Upper lobe of left lung (tissue), 6 donors: Measurements from ENCODE around the gene CAPN5. TPM values are rescaled to one million over a fixed set of nuclear protein-coding genes. Genes with fewer than 3 reads are reported as not detected.

ENCODE experiments used
- ATAC-seq, 2 donors: fragments of 200-7000 bp; cut with Tn5 transposase; one replicate each; pipeline ENCODE4 v1.9.1; 2022; ENCODE audit warnings: mild to moderate bottlenecking in 2 of 2, moderate library complexity in 2 of 2; ENCODE audit not compliant: low FRiP score in 2 of 2
- DNase-seq, 2 donors: peaks; one replicate each; pipeline ENCODE4 v3.0.0-alpha.2; 2019 to 2020
- H3K27ac ChIP-seq, 4 donors: fragments of 200-600 bp; sonication (generic); one replicate each; pipeline ENCODE4 v1.5.1; 2016 to 2019
- H3K27me3 ChIP-seq, 4 donors: fragments of 200-600 bp; sonication (generic); one replicate each; pipeline ENCODE4 v1.5.1; 2017 to 2019
- H3K36me3 ChIP-seq, 4 donors: fragments of 200-600 bp; sonication (generic); one replicate each; pipeline ENCODE4 v1.5.1; 2016 to 2019
- H3K4me1 ChIP-seq, 4 donors: fragments of 200-600 bp; sonication (generic); one replicate each; pipeline ENCODE4 v1.5.1; 2018 to 2019
- H3K4me3 ChIP-seq, 4 donors: fragments of 200-600 bp; sonication (generic); one replicate each; pipeline ENCODE4 v1.5.1; 2017 to 2019; ENCODE audit warnings: mild to moderate bottlenecking in 2 of 4, moderate library complexity in 1 of 4
- H3K9me3 ChIP-seq, 4 donors: fragments of 200-600 bp; sonication (generic); one replicate each; pipeline ENCODE4 v1.5.1; 2018 to 2019
- EP300 ChIP-seq, 4 donors: sonication (generic); formaldehyde crosslinking; IDR thresholded peaks; one replicate each; pipeline ENCODE4 v1.5.1; 2017; ENCODE audit warnings: antibody characterized with exemption in 4 of 4, control low read depth in 2 of 4
- POLR2A ChIP-seq, 4 donors: fragments of 450-650 bp; IDR thresholded peaks; one replicate each; pipeline ENCODE4 v1.5.1; 2016 to 2017; ENCODE audit warnings: antibody characterized with exemption in 4 of 4, mild to moderate bottlenecking in 2 of 4
- POLR2AphosphoS5 ChIP-seq, 2 donors: sonication (generic); formaldehyde crosslinking; IDR thresholded peaks; one replicate each; pipeline ENCODE4 v1.5.1; 2017; ENCODE audit warnings: antibody characterized with exemption in 2 of 2
- WGBS, 2 donors: methylation state at CpG; one replicate each; pipeline ENCODE4 v1.1.5; 2017 to 2018; 5-methylcytosine and 5-hydroxymethylcytosine counted together
- total RNA-seq, 6 donors: library from RNA; depleted of rRNA in 4 of 6; stranded (reverse); fragments of >200 nt in 4 of 6; gene quantifications; one replicate each; pipeline versions ENCODE4 v1.1.0 to v1.2.1, GENCODE V29; 2016 to 2021
- TF ChIP-seq, protein P1 (sequence below), 6 experiments: fragments of 450-650 bp in 4 of 6; fragments of 200-600 bp in 2 of 6; sonication (generic) in 2 of 6; IDR thresholded peaks; one replicate each; pipeline ENCODE4 v1.5.1; 2016 to 2019; ENCODE audit warnings: antibody characterized with exemption in 6 of 6
- donor health status: DM: no; HTN: no; CAD: no; lungs with moderate emphysema.
- donor health status: DM: no; HTN: yes; CAD: no; lungs with severe emphysema.

The CAPN5 gene
- total RNA-seq, 6 donors from 2014 or later, result 2.6 to 8.4 (median 4.4) TPM

DNA sequence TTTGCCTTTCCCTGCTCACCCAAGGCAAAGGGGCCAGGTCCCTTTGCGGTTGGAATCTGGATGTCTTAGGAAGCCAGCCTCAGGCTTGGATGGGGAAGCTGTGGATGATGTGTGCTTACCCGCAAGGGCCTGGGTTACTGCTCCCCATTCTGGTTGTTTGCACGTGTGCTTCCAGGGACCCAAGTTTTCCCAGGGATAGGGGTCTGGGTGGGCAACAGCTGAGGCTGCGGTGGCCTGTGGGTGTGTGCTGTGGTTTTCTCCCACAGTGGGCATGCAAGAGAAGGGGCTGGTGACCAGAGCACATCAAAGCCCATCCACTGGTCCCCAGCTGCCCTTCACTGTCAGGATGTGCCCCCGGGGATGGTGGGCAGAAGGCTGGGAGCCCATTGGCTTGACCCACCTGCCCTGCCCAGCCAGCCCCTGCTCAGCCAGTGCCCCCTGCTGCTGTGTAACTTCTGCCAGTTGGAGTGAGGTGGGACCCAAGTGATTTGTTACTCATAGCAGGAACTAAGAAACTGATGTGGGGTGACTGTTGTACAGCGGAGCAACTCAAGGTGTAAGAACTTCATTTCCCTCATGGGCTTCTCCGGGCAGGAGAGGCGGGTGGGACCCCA lies 3.3 kb downstream of the CAPN5 start:
- Histone ChIP-seq H3K27ac (no peak overlapping the region), H3K27me3 (no peaks in the 10 kb centered on the region), H3K4me3 (no peak overlapping the region), H3K36me3 (no peaks in the 10 kb centered on the region), H3K9me3 (no peaks in the 10 kb centered on the region), H3K4me1 (peaks cover 41 to 60% (median 44%) of the 10 kb centered on the region in 4 donors)
- 86 to 100% methylated on average over 3 to 8 of the region's 8 CpGs for WGBS, 2 donors
- DNase-seq (no peak), ATAC-seq (no peak)
- TF ChIP-seq, protein P1, sequence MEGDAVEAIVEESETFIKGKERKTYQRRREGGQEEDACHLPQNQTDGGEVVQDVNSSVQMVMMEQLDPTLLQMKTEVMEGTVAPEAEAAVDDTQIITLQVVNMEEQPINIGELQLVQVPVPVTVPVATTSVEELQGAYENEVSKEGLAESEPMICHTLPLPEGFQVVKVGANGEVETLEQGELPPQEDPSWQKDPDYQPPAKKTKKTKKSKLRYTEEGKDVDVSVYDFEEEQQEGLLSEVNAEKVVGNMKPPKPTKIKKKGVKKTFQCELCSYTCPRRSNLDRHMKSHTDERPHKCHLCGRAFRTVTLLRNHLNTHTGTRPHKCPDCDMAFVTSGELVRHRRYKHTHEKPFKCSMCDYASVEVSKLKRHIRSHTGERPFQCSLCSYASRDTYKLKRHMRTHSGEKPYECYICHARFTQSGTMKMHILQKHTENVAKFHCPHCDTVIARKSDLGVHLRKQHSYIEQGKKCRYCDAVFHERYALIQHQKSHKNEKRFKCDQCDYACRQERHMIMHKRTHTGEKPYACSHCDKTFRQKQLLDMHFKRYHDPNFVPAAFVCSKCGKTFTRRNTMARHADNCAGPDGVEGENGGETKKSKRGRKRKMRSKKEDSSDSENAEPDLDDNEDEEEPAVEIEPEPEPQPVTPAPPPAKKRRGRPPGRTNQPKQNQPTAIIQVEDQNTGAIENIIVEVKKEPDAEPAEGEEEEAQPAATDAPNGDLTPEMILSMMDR (IDR thresholded peaks at IDR 0.05), result no peak
- TF ChIP-seq EP300 (IDR thresholded peaks at IDR 0.05), result no peak
- TF ChIP-seq POLR2AphosphoS5 (IDR thresholded peaks at IDR 0.05), result no peak
- TF ChIP-seq POLR2A (IDR thresholded peaks at IDR 0.05), result no peak

DNA sequence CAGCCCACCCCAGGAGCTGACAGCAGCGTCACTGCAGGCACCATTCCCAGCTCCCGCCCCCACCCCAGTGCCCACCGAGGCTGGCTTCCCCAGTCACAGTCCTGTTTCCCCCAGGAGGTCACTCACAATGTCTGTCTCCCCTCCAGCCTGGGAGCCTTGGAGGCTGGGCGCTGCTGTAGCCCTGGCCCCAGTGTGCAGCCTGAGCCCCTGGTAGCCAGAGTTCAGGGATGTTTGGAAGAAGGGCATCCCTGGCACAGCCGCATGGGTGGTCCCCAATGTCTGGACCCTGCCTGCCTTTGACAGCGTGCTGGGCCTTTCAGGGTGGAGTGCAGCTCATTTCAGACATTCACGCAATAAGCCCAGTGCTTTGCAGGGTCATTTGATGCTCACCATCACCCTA lies 4.3 kb downstream of the CAPN5 start:
- ATAC-seq, result no peak
- H3K36me3 ChIP-seq, result no peaks in the 10 kb centered on the region
- peaks cover 41 to 61% (median 47%) of the 10 kb centered on the region in 4 donors for H3K4me1 ChIP-seq
- no peak for DNase-seq
- no peak overlapping the region for H3K4me3 ChIP-seq
- H3K9me3 ChIP-seq, result no peaks in the 10 kb centered on the region
- no peak for TF ChIP-seq POLR2AphosphoS5 (IDR thresholded peaks at IDR 0.05)
- no peaks in the 10 kb centered on the region for H3K27me3 ChIP-seq
- peak overlapping the region in 1 of 4 donors; percentile 89 for H3K27ac ChIP-seq
- 80 to 81% methylated on average over 1 to 7 of the region's 7 CpGs for WGBS, 2 donors

DNA sequence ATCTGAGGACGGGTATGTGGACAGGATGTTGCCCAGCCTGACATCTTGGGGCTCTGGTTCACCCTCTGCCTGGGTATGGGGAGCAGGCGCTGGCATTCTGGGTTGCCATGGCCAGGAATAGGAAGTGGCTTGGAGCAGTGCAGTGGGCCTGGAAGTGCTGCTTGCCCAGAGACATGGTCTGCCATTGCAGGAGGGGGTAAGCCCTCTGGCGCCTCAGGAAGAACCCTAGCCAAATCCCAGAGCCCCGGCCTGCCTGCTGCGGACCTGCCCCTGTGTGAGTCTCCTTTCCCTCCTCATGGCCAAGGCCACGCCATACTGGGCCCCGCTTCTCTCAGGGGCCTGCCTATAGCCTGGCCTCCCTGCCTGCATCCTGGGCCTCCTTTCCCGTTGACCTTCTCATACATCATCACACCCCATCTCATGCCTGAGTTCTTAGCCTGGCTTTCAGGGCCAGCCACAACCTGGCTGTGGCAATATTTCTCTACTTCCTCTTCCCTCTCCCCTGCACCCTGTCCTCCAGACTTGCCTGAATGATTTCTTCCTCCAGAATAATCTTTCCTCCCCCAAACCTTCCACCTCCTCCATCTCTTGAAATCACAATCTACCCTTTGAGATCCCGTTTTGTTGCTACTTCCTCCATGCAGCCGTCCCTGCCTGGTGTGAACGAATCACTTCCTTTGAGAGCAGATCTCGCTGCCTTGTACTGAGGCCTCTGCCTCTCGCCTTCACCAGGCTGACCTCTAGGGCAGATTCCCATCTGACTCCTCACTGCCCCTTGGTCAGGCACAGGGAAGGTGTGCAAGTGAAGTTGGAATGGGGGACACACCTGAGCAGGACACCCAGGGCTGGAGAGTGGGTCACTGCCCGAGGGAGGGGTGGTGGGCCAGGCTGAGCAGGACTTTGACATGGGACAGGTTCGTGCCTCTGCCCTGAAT lies 5.2 kb downstream of the CAPN5 start:
- TF ChIP-seq POLR2A (IDR thresholded peaks at IDR 0.05) (no peak), EP300 (IDR thresholded peaks at IDR 0.05) (no peak), POLR2AphosphoS5 (IDR thresholded peaks at IDR 0.05) (no peak)
- TF ChIP-seq, protein P1 (IDR thresholded peaks at IDR 0.05), result no peak
- no peak for ATAC-seq
- Histone ChIP-seq H3K36me3 (no peaks in the 10 kb centered on the region), H3K9me3 (no peaks in the 10 kb centered on the region), H3K4me3 (no peak overlapping the region), H3K27me3 (no peaks in the 10 kb centered on the region), H3K4me1 (peaks cover 41 to 57% (median 46%) of the 10 kb centered on the region in 4 donors), H3K27ac (peak overlapping the region; percentile 61 to 89 (median 80))
- 64 to 67% methylated on average over 12 to 15 of the region's 15 CpGs for WGBS, 2 donors
- no peak for DNase-seq

DNA sequence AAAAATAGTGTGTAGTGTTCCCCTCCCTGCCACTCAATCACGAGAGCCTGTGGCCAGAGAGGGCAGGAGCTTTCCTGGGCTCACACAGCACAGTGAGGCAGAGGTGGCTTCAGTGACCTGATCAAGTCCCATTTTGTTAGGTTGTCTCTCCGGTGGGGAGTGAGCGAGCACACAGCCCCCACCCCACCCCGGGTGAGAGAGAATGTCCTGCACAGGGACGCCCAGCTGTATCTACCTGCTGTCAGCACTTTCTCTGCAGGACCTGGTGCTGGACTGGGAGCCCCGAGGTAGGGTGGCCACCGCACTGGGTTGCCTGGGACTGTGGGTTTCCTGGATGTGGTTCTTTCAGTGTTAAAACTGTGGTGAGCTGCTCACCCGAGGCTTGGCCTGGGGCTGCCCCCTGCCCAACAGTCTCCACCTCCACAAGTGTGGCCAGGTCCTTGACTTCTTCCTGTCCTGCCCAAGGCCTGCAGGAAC lies 6.1 kb downstream of the CAPN5 start:
- TF ChIP-seq POLR2A (IDR thresholded peaks at IDR 0.05) (no peak), EP300 (IDR thresholded peaks at IDR 0.05) (no peak), POLR2AphosphoS5 (IDR thresholded peaks at IDR 0.05) (no peak)
- TF ChIP-seq, protein P1 (IDR thresholded peaks at IDR 0.05), result no peak
- no peaks in the 10 kb centered on the region for H3K27me3 ChIP-seq
- no peaks in the 10 kb centered on the region for H3K9me3 ChIP-seq
- H3K4me3 ChIP-seq, result no peak overlapping the region
- ATAC-seq (no peak), DNase-seq (no peak)
- H3K27ac ChIP-seq, result peak overlapping the region; percentile 61 to 89 (median 80)
- peaks cover 31 to 48% (median 39%) of the 10 kb centered on the region in 4 donors for H3K4me1 ChIP-seq
- WGBS, 2 donors, result 65 to 71% methylated on average over 6 to 8 of the region's 8 CpGs
- H3K36me3 ChIP-seq, result no peaks in the 10 kb centered on the region

DNA sequence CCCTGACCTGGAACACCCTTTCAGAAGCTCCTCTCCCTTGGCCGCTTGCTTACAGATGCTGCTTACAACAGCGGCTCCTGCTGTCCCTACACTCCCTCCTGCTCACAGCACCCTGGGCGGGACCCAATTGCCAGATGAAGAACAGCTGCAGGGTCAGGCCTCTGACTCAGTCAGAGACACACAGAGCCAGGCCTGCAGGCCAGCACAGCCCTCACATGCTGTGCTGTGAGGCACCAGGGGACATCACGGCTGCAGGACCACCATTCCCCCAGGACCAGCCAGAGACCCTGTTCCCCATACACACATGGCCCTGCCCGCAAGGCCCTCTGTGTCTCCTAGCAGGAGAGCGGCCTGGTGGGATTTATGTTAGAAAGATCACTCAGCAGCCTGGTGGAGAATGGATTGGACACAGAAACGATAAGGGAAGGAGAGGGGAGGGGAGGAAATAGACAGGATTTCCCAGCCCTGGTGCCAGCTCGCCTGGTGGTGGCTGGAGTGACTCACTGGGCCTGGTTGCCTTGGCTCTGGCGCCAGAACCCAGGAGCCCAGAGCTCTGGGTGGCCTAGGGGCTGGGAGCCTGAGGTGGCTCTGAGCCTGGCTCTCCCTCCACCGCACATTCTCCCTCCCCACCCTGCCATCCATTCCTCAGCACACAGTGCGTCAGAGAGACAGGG lies 6.7 kb downstream of the CAPN5 start:
- Histone ChIP-seq H3K27ac (peak overlapping the region; percentile 61 to 89 (median 80)), H3K4me3 (no peak overlapping the region), H3K4me1 (peaks cover 28 to 42% (median 38%) of the 10 kb centered on the region in 4 donors), H3K27me3 (no peaks in the 10 kb centered on the region), H3K9me3 (no peaks in the 10 kb centered on the region), H3K36me3 (no peaks in the 10 kb centered on the region)
- TF ChIP-seq, protein P1 (IDR thresholded peaks at IDR 0.05), result peak in 5 of 6 experiments; percentile 12 to 39 (median 23)
- TF ChIP-seq POLR2AphosphoS5 (IDR thresholded peaks at IDR 0.05) (peak; percentile 42 to 46), EP300 (IDR thresholded peaks at IDR 0.05) (no peak), POLR2A (IDR thresholded peaks at IDR 0.05) (no peak)
- 43 to 57% methylated on average over 11 of the region's 11 CpGs for WGBS, 2 donors
- ATAC-seq, result peak; percentile 80 to 95
- peak in 1 of 2 donors; percentile 63 for DNase-seq
